DOHH2 (cell line): Measurements from ENCODE around the gene CST8.

ENCODE experiments used
- H3F3A ChIP-seq: fragments of 200-600 bp; sonication (generic), shearing (Covaris generic); 2 replicates; pipeline ENCODE4 v1.6.0; 2016; ENCODE audit warnings: antibody characterized with exemption, mild to moderate bottlenecking; ENCODE audit not compliant: control insufficient read depth, insufficient read depth
- H3K27ac ChIP-seq: fragments of 200-600 bp; sonication (generic); 2 replicates; pipeline ENCODE4 v1.5.1; 2014; ENCODE audit warnings: low read depth, mild to moderate bottlenecking, low read length, moderate library complexity
- H3K27me3 ChIP-seq: fragments of 200-600 bp; sonication (generic); 2 replicates; pipeline ENCODE4 v1.6.1; 2014; ENCODE audit warnings: mild to moderate bottlenecking, low read length, mixed read lengths; ENCODE audit not compliant: control insufficient read depth
- H3K36me3 ChIP-seq: fragments of 200-600 bp; sonication (generic); 2 replicates; pipeline ENCODE4 v1.6.1; 2014; ENCODE audit warnings: mild to moderate bottlenecking, low read length, moderate library complexity, mixed read lengths; ENCODE audit not compliant: control insufficient read depth
- H3K4me1 ChIP-seq: fragments of 200-600 bp; sonication (generic); 2 replicates; pipeline ENCODE4 v1.6.1; 2014; ENCODE audit warnings: mild to moderate bottlenecking, low read length, mixed read lengths; ENCODE audit not compliant: control insufficient read depth
- H3K4me2 ChIP-seq: fragments of 200-600 bp; sonication (generic); 2 replicates; pipeline ENCODE4 v1.6.0; 2014; ENCODE audit warnings: mild to moderate bottlenecking, low read length, moderate library complexity
- H3K4me3 ChIP-seq: fragments of 200-600 bp; sonication (generic); 2 replicates; pipeline ENCODE4 v1.5.1; 2014; ENCODE audit warnings: mild to moderate bottlenecking, low read length, mixed read lengths
- H3K79me2 ChIP-seq: fragments of 200-600 bp; sonication (generic); 2 replicates; pipeline ENCODE4 v1.6.1; 2014; ENCODE audit warnings: mild to moderate bottlenecking, low read length, mixed read lengths; ENCODE audit not compliant: control insufficient read depth
- H3K9me2 ChIP-seq: fragments of 200-600 bp; sonication (generic); replicated peaks from 2 replicates; pipeline ENCODE4 v1.6.1; 2014; ENCODE audit warnings: mild to moderate bottlenecking, low read length, mixed read lengths; ENCODE audit not compliant: control insufficient read depth
- H3K9me3 ChIP-seq: fragments of 200-600 bp; sonication (generic); 2 replicates; pipeline ENCODE4 v1.6.1; 2014; ENCODE audit warnings: antibody characterized with exemption, low read length, mixed read lengths; ENCODE audit not compliant: control insufficient read depth, insufficient read depth
- H4K20me1 ChIP-seq: fragments of 200-600 bp; sonication (generic); 2 replicates; pipeline ENCODE4 v1.6.0; 2014; ENCODE audit warnings: low read depth, mild to moderate bottlenecking, antibody characterized with exemption, low read length, moderate library complexity; ENCODE audit not compliant: control insufficient read depth, insufficient read depth
- EZH2phosphoT487 ChIP-seq: fragments of 200-600 bp; sonication (generic); IDR thresholded peaks from 2 replicates; pipeline ENCODE4 v1.6.1; 2017; ENCODE audit warnings: borderline replicate concordance, mild to moderate bottlenecking, antibody characterized with exemption, low read length, moderate library complexity, mixed read lengths
- TF ChIP-seq, protein P1 (sequence below): fragments of 200-600 bp; sonication (generic); IDR thresholded peaks from one replicate; pipeline ENCODE4 v1.5.1; 2014; ENCODE audit warnings: antibody characterized with exemption, mild to moderate bottlenecking, low read depth, low read length; ENCODE audit not compliant: poor library complexity, severe bottlenecking

Gene CST8

DNA sequence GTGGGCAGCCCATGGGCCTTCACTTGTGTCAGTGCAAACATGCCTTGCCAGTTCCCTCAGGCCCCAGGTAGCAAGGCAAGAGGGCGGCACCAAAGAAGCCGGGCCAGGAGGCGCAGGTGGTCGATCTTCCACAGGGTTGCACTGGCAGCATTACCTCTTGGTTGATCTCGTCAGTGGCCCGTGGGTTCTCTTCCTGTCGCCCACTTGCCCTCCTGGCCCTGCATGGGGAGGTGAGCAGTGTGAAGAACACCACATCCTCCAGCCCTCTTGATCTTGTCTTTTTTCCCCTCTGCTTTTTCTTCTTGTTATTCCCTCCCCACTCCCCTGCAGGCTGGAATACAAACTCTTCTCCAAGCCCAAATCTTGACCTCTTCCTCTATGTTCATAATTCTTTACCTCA is 35.3 kb upstream of the CST8 start:
- TF ChIP-seq, protein P1, sequence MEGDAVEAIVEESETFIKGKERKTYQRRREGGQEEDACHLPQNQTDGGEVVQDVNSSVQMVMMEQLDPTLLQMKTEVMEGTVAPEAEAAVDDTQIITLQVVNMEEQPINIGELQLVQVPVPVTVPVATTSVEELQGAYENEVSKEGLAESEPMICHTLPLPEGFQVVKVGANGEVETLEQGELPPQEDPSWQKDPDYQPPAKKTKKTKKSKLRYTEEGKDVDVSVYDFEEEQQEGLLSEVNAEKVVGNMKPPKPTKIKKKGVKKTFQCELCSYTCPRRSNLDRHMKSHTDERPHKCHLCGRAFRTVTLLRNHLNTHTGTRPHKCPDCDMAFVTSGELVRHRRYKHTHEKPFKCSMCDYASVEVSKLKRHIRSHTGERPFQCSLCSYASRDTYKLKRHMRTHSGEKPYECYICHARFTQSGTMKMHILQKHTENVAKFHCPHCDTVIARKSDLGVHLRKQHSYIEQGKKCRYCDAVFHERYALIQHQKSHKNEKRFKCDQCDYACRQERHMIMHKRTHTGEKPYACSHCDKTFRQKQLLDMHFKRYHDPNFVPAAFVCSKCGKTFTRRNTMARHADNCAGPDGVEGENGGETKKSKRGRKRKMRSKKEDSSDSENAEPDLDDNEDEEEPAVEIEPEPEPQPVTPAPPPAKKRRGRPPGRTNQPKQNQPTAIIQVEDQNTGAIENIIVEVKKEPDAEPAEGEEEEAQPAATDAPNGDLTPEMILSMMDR, result no peak
- no peak for TF ChIP-seq EZH2phosphoT487
- no peaks in the 10 kb centered on the region for H3K4me1 ChIP-seq
- H3K27ac ChIP-seq, result no peak overlapping the region
- H3K9me3 ChIP-seq, result no peaks in the 10 kb centered on the region
- H3K4me3 ChIP-seq, result no peak overlapping the region
- no peaks in the 10 kb centered on the region for H4K20me1 ChIP-seq
- H3K36me3 ChIP-seq, result no peaks in the 10 kb centered on the region
- no peaks in the 10 kb centered on the region for H3K79me2 ChIP-seq
- H3K4me2 ChIP-seq, result no peak overlapping the region
- no peaks in the 10 kb centered on the region for H3K9me2 ChIP-seq
- no peaks in the 10 kb centered on the region for H3K27me3 ChIP-seq
- H3F3A ChIP-seq, result no peaks in the 10 kb centered on the region

- H3K9me3 ChIP-seq, result no peaks in the 10 kb centered on the region
- no peak overlapping the region for H3K4me2 ChIP-seq
- H3K79me2 ChIP-seq, result no peaks in the 10 kb centered on the region
- H3K36me3 ChIP-seq, result no peaks in the 10 kb centered on the region
- TF ChIP-seq EZH2phosphoT487, result no peak
- TF ChIP-seq, protein P1, result no peak
- H3K27me3 ChIP-seq, result no peaks in the 10 kb centered on the region
- H3F3A ChIP-seq, result no peaks in the 10 kb centered on the region
- H3K27ac ChIP-seq, result no peak overlapping the region
- H4K20me1 ChIP-seq, result no peaks in the 10 kb centered on the region
- H3K4me3 ChIP-seq, result no peak overlapping the region
- H3K4me1 ChIP-seq, result no peaks in the 10 kb centered on the region
- H3K9me2 ChIP-seq, result no peaks in the 10 kb centered on the region
Observed at GRCh38 chr20:23456409-23456808, 34.5 kb upstream of the CST8 start.

DNA sequence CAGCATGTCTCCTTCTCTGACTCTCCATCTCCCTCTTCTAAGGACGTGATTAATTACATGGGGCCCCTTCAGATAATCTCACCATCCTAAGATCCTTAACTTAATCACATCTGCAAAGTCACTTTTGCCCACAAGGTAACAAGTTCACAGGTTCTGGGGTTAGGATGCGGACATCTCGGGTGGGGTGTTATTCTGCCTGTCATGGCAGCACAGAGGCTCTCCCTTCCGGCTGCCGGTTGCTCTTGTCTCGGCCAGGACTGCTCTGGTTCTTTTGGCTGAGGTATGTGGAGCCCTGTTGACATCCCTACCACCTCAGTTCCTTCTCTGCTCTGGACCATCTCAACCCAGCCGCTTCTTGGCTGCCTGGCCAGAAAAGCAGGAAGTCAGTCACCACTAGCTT is 34.0 kb upstream of the CST8 start:
- Histone ChIP-seq H3K9me3 (no peaks in the 10 kb centered on the region), H4K20me1 (no peaks in the 10 kb centered on the region), H3K36me3 (no peaks in the 10 kb centered on the region), H3K4me1 (no peaks in the 10 kb centered on the region), H3K27ac (no peak overlapping the region), H3K4me3 (no peak overlapping the region), H3K4me2 (no peak overlapping the region), H3F3A (no peaks in the 10 kb centered on the region), H3K27me3 (no peaks in the 10 kb centered on the region), H3K79me2 (no peaks in the 10 kb centered on the region), H3K9me2 (no peaks in the 10 kb centered on the region)
- TF ChIP-seq, protein P1, result no peak
- no peak for TF ChIP-seq EZH2phosphoT487
